ENCODE results near the gene CTU2.

DNA sequence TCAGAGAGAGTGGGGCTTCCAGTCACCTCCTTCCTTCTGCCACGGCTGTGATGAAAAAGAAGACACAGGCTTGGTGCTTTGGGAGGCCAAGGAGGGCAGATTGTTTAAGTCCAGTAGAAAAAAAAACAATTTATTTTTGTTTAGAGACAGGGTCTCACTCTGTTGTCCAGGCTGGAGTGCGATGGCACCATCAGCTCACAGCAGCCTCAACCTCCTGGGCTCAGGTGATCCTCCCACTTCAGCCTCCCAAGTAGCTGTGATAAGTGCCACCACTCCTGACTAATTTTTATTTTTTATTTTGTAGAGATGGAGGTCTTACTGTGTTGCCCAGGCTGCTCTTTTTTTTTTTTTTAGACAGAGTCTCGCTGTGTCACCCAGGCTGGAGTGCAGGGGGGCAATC, 40.7 kb upstream of the CTU2 start:
- TF ChIP-seq, protein P1, sequence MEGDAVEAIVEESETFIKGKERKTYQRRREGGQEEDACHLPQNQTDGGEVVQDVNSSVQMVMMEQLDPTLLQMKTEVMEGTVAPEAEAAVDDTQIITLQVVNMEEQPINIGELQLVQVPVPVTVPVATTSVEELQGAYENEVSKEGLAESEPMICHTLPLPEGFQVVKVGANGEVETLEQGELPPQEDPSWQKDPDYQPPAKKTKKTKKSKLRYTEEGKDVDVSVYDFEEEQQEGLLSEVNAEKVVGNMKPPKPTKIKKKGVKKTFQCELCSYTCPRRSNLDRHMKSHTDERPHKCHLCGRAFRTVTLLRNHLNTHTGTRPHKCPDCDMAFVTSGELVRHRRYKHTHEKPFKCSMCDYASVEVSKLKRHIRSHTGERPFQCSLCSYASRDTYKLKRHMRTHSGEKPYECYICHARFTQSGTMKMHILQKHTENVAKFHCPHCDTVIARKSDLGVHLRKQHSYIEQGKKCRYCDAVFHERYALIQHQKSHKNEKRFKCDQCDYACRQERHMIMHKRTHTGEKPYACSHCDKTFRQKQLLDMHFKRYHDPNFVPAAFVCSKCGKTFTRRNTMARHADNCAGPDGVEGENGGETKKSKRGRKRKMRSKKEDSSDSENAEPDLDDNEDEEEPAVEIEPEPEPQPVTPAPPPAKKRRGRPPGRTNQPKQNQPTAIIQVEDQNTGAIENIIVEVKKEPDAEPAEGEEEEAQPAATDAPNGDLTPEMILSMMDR (IDR thresholded peaks at IDR 0.05), result no peak
- TF ChIP-seq EP300 (IDR thresholded peaks at IDR 0.05) (no peak), POLR2AphosphoS5 (IDR thresholded peaks at IDR 0.05) (no peak)
